HepG2 (cell line): ENCODE data around the gene TUBB. TPM values are rescaled to one million over a fixed set of nuclear protein-coding genes. Genes with fewer than 3 reads are reported as not detected.
A peak's percentile ranks its signal among the peaks of the same experiment; 100 is the strongest.

Experiments used
- GABPA ChIP-seq, 2 experiments: IDR thresholded peaks; 2 replicates each; pipeline ENCODE4 v1.6.1; 2011 to 2016; ENCODE audit warnings: low read depth in 2 of 2, low read length in 1 of 2, missing biosample characterization in 1 of 2, missing genetic modification characterization in 1 of 2
- MED1 ChIP-seq: sonication (generic); formaldehyde crosslinking; IDR thresholded peaks from 2 replicates; pipeline ENCODE4 v1.4.0; 2020; ENCODE audit warnings: missing genetic modification reagents
- NR3C1 ChIP-seq: sonication (generic); formaldehyde crosslinking; IDR thresholded peaks from 2 replicates; pipeline ENCODE4 v1.4.0; 2020; ENCODE audit warnings: missing genetic modification reagents
- PAF1 ChIP-seq: IDR thresholded peaks from 2 replicates; pipeline ENCODE4 v1.6.1; 2016; ENCODE audit warnings: missing genetic modification reagents, missing compliant biosample characterization
- PBX3 ChIP-seq: sonication (generic); formaldehyde crosslinking; IDR thresholded peaks from 2 replicates; pipeline ENCODE4 v1.8.1; 2023; ENCODE audit warnings: missing genetic modification reagents, inconsistent platforms, borderline replicate concordance
- PRDM10 ChIP-seq: sonication (generic); formaldehyde crosslinking; IDR thresholded peaks from 2 replicates; pipeline ENCODE4 v1.4.0; 2020; ENCODE audit warnings: low read depth, missing genetic modification reagents
- ZBTB40 ChIP-seq, 2 experiments: fragments of 450-650 bp in 1 of 2; sonication (generic) in 1 of 2; formaldehyde crosslinking in 1 of 2; IDR thresholded peaks; 2 replicates each; pipeline versions ENCODE4 v1.6.1 to v1.8.0; 2016 to 2022; ENCODE audit warnings: antibody characterized with exemption in 1 of 2, mild to moderate bottlenecking in 1 of 2, missing genetic modification reagents in 1 of 2
- ZNF772 ChIP-seq: sonication (generic); formaldehyde crosslinking; IDR thresholded peaks from 2 replicates; pipeline ENCODE4 v1.5.0; 2020; ENCODE audit warnings: mild to moderate bottlenecking, missing genetic modification reagents
- polyA plus RNA-seq, 8 experiments: library from polyadenylated mRNA; depleted of rRNA in 3 of 8; stranded (reverse) in 7 of 8; unstranded in 1 of 8; fragments of >200 nt; fragmentation: Illumina TruSeq in 4 of 8; extraction: Trizol in 4 of 8; gene quantifications; 2 replicates each; pipeline versions ENCODE4 v1.2.1 to v1.2.3, GENCODE V29; 2011 to 2016; ENCODE audit warnings: low read depth in 4 of 8, missing spikeins in 1 of 8, mixed read lengths in 1 of 8; ENCODE audit not compliant: insufficient read depth in 1 of 8
- total RNA-seq, 5 experiments: library from RNA; depleted of rRNA; stranded (reverse); fragments of >200 nt; fragmentation: Illumina TruSeq; extraction: Trizol; gene quantifications; 2 replicates each; pipeline ENCODE4 v1.2.3, GENCODE V29; 2016; ENCODE audit warnings: low read depth in 1 of 5

The TUBB gene
- total and polyA plus RNA-seq, 2 of the 13 experiments (the other 11 are each of a cell fraction or from before 2014, with no cell fraction given) = 911 to 1,163 TPM

- TF ChIP-seq GABPA (IDR thresholded peaks at IDR 0.05; ENCODE audit: low read depth, low read length) = peak; percentile 60
- TF ChIP-seq GABPA (CRISPR knock-in tag; IDR thresholded peaks at IDR 0.05; ENCODE audit: low read depth) = peak; percentile 75
- 0 out of 2 replicates have a peak, but pooled peaks have one; percentile 33 for TF ChIP-seq PBX3
- TF ChIP-seq MED1 (CRISPR knock-in tag) = peak; percentile 52
- peak; percentile 67; the same call in 1 of the 2 replicates for TF ChIP-seq PRDM10 (CRISPR knock-in tag)
- TF ChIP-seq PAF1 = no peak
- TF ChIP-seq NR3C1 (CRISPR knock-in tag) = no peak
- peak; percentile 73 for TF ChIP-seq ZNF772 (CRISPR knock-in tag)
- TF ChIP-seq ZBTB40 (IDR thresholded peaks at IDR 0.05) = no peak
- no peak for TF ChIP-seq ZBTB40 (CRISPR knock-in tag; IDR thresholded peaks at IDR 0.05)
Observed at GRCh38 chr6:30690403-30691207, 29.5 kb upstream of the TUBB start, which contains the start of gene NRM (continued).
